Measurements from ENCODE around the gene GDF10. TPM values are rescaled to one million over a fixed set of nuclear protein-coding genes. Genes with fewer than 3 reads are reported as not detected.

GDF10 gene
- total RNA-seq, 4 donors from 2014 or later = 0.79 to 1.2 (median 1.00) TPM; not detected in 1

DNA sequence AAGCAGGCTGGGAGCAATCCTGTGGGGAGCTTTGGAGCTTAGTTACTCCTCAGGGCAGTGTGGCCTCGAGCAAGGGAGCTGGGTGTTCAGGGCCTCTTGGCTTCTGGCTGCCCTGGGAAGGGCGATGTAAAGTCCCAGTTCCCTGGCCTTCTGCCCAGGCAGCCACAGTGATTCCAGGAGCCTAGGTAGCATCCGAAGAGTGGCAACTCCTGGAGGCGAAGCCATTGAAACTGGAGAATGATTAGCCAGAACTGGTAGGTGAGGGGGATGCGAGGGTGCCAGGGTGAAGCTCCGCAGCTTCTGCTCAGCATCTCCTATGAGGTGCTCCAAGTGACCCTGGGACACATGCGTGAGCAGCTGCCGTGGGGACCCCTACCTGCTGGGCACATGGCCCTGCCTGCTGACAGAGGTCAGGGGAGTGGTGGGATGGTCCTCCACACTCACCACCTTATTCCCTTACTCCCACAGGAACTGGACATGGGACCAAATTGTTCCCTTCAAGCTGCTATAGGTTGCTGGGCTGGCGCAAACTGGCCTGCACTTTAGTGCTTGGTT lies 14.5 kb downstream of the GDF10 start:
- no peaks in the 10 kb centered on the region for H3K9me3 ChIP-seq
- intact Hi-C loops (cut with DNase I; ENCODE audit: low total_unique reads) = loop anchor here (10.0 kb wide), 1 partner anchor 130 kb away; no protein-coding TSS in a partner anchor
- no peak for DNase-seq
- peaks cover 0 to 13% (median 11%) of the 10 kb centered on the region in 4 donors for H3K4me1 ChIP-seq
- in situ Hi-C loops (cut with MboI; ENCODE audit: low pct_ligation_motif_present in 1 of 4, low pct_unique_long_range_greater_than_20kb in 1 of 4, low sequenced_read_pairs in 3 of 4) = loop anchor here in 3 of 4 donors (5.0 to 25.0 kb wide), 3 partner anchors 272 to 290 kb away; no protein-coding TSS in a partner anchor
- no peak overlapping the region for H3K4me3 ChIP-seq
- TF ChIP-seq EP300 (IDR thresholded peaks at IDR 0.05; ENCODE audit: low read depth) = no peak
- TF ChIP-seq CTCF (IDR thresholded peaks at IDR 0.05) = no peak
- TF ChIP-seq POLR2A (IDR thresholded peaks at IDR 0.05) = no peak
- no peak for TF ChIP-seq POLR2AphosphoS5 (IDR thresholded peaks at IDR 0.05)
- H3K36me3 ChIP-seq = no peaks in the 10 kb centered on the region
- H3K27ac ChIP-seq = no peak overlapping the region
- H3K27me3 ChIP-seq = no peaks in the 10 kb centered on the region
- WGBS, 2 donors (ENCODE audit: low coverage in 1 of 2) = 91% methylated on average over 9 of the region's 9 CpGs; no CpG with 5 or more reads in 1 of the 2 donors

DNA sequence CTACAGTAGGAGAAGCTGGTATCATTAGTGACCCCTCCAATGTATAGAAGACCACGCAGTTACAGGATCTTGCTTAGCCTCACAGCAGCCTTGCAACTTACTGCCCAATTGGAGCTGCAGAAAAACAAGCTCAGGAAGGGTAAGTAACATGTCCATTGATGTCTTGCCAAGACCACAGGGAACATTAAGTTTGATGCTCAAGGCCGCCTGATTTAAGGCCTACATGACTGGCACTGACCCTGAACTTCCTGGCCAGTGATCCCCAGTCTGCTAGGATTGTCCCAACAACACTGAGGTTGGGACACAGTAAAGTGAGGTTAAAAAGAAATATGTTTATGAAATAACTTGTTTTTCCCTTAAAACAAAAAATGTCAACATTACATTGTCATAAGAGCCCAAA lies 15.4 kb downstream of the GDF10 start:
- peaks cover 0 to 13% (median 11%) of the 10 kb centered on the region in 4 donors for H3K4me1 ChIP-seq
- H3K27me3 ChIP-seq = no peaks in the 10 kb centered on the region
- DNase-seq = no peak
- H3K36me3 ChIP-seq = no peaks in the 10 kb centered on the region
- no peaks in the 10 kb centered on the region for H3K9me3 ChIP-seq
- intact Hi-C loops (cut with DNase I; ENCODE audit: low total_unique reads) = loop anchor here (10.0 kb wide), 1 partner anchor 131 kb away; no protein-coding TSS in a partner anchor
- H3K27ac ChIP-seq = no peak overlapping the region
- WGBS, 2 donors (ENCODE audit: low coverage in 1 of 2) = 88 to 100% methylated on average over 1 to 2 of the region's 2 CpGs
- in situ Hi-C loops (cut with MboI; ENCODE audit: low pct_ligation_motif_present in 1 of 4, low pct_unique_long_range_greater_than_20kb in 1 of 4, low sequenced_read_pairs in 3 of 4) = loop anchor here in 2 of 4 donors (10.0 to 25.0 kb wide), 2 partner anchors 278 to 291 kb away; no protein-coding TSS in a partner anchor
- TF ChIP-seq CTCF (IDR thresholded peaks at IDR 0.05) (no peak), EP300 (IDR thresholded peaks at IDR 0.05; ENCODE audit: low read depth) (no peak), POLR2A (IDR thresholded peaks at IDR 0.05) (no peak), POLR2AphosphoS5 (IDR thresholded peaks at IDR 0.05) (no peak)
- H3K4me3 ChIP-seq = no peak overlapping the region

- H3K27me3 ChIP-seq = no peaks in the 10 kb centered on the region
- peaks cover 0 to 10% (median 9%) of the 10 kb centered on the region in 4 donors for H3K4me1 ChIP-seq
- 73 to 81% methylated on average over 4 to 5 of the region's 5 CpGs for WGBS, 2 donors (ENCODE audit: low coverage in 1 of 2)
- TF ChIP-seq EP300 (IDR thresholded peaks at IDR 0.05; ENCODE audit: low read depth) (no peak), POLR2A (IDR thresholded peaks at IDR 0.05) (no peak), CTCF (IDR thresholded peaks at IDR 0.05) (no peak), POLR2AphosphoS5 (IDR thresholded peaks at IDR 0.05) (no peak)
- intact Hi-C loops (cut with DNase I; ENCODE audit: low total_unique reads) (loop anchor here (10.0 kb wide), 1 partner anchor 131 kb away; no protein-coding TSS in a partner anchor), in situ Hi-C loops (cut with MboI; ENCODE audit: low pct_ligation_motif_present in 1 of 4, low pct_unique_long_range_greater_than_20kb in 1 of 4, low sequenced_read_pairs in 3 of 4) (loop anchor here in 2 of 4 donors (10.0 to 25.0 kb wide), 2 partner anchors 279 to 291 kb away; no protein-coding TSS in a partner anchor)
- H3K4me3 ChIP-seq = no peak overlapping the region
- no peaks in the 10 kb centered on the region for H3K36me3 ChIP-seq
- H3K27ac ChIP-seq = no peak overlapping the region
- H3K9me3 ChIP-seq = no peaks in the 10 kb centered on the region
- no peak for DNase-seq
Measured at GRCh38 chr10:47316131-47316530, 16.1 kb downstream of the GDF10 start.

DNA sequence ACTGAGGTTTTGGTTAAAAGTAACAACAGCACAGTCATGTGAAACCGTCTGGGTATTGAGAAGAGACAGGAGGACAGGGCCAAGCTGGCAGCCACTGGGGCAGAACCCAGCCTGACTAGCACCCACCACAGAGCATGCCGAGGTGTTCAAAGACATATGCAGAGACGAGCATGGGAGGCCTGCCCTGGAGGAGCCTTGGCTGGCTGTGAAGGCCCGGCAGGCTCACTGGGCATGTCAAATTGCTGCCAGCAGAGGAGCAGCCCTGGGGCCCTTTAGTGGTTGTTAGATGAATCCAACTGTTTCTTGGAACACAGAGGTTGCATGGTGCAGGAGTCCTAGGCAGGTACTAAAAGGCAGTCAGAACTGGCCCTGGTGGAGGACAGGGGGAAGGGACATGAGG lies 17.3 kb downstream of the GDF10 start:
- 83% methylated on average over 4 of the region's 4 CpGs; no CpG with 5 or more reads in 1 of the 2 donors for whole genome bisulfite sequencing, 2 donors (ENCODE audit: low coverage in 1 of 2)
- Histone ChIP-seq H3K36me3 (no peaks in the 10 kb centered on the region), H3K9me3 (no peaks in the 10 kb centered on the region), H3K4me3 (no peak overlapping the region), H3K27ac (no peak overlapping the region), H3K27me3 (no peaks in the 10 kb centered on the region), H3K4me1 (no peaks in the 10 kb centered on the region)
- no peak for TF ChIP-seq POLR2A (IDR thresholded peaks at IDR 0.05)
- TF ChIP-seq POLR2AphosphoS5 (IDR thresholded peaks at IDR 0.05) = no peak
- no peak for TF ChIP-seq EP300 (IDR thresholded peaks at IDR 0.05; ENCODE audit: low read depth)
- no peak for TF ChIP-seq CTCF (IDR thresholded peaks at IDR 0.05)
- intact Hi-C loops (cut with DNase I; ENCODE audit: low total_unique reads) = loop anchor here (10.0 kb wide), 1 partner anchor 132 kb away; no protein-coding TSS in a partner anchor
- no peak for DNase-seq
- in situ Hi-C loops (cut with MboI; ENCODE audit: low pct_ligation_motif_present in 1 of 4, low pct_unique_long_range_greater_than_20kb in 1 of 4, low sequenced_read_pairs in 3 of 4) = loop anchor here in 2 of 4 donors (10.0 to 25.0 kb wide), 2 partner anchors 280 to 292 kb away; no protein-coding TSS in a partner anchor

All from transverse colon (tissue), 4 donors.